ENCODE measurements around the gene CDCP2.
"Not testable (repeated sequence)": the region's sequence is repeated elsewhere in the genome, so short reads cannot be mapped to it uniquely, and the experiment has no call there.

Gene CDCP2

GRCh38 chr1:54112705-54113368 is 40.0 kb downstream of the CDCP2 start:
- DNase-seq, result no peak

GRCh38 chr1:54112027-54112426 is 40.8 kb downstream of the CDCP2 start:
- no peak for DNase-seq

- no peak for DNase-seq
Measured at GRCh38 chr1:54111624-54112023, 41.2 kb downstream of the CDCP2 start.

- peak in 1 of 2 experiments; percentile 42 for DNase-seq
Measured at GRCh38 chr1:54110996-54111395, 41.8 kb downstream of the CDCP2 start.

- no peak for DNase-seq
Measured at GRCh38 chr1:54109129-54110090, 43.4 kb downstream of the CDCP2 start.

- DNase-seq, result no peak
Measured at GRCh38 chr1:54108156-54108555, 44.6 kb downstream of the CDCP2 start.

- no peak for DNase-seq
Measured at GRCh38 chr1:54107131-54107530, 45.7 kb downstream of the CDCP2 start.

GRCh38 chr1:54105736-54106269 is 47.0 kb downstream of the CDCP2 start:
- DNase-seq, result no peak

- no peak for DNase-seq
Measured at GRCh38 chr1:54105080-54105479, 47.7 kb downstream of the CDCP2 start.

- not testable (repeated sequence) for DNase-seq
Measured at GRCh38 chr1:54104613-54105012, 48.2 kb downstream of the CDCP2 start.

- no peak for DNase-seq
Measured at GRCh38 chr1:54103414-54103813, 49.4 kb downstream of the CDCP2 start.

GRCh38 chr1:54100500-54100899 is 52.3 kb downstream of the CDCP2 start:
- no peak for DNase-seq

GRCh38 chr1:54099061-54099610 is 53.7 kb downstream of the CDCP2 start:
- DNase-seq, result no peak

GRCh38 chr1:54096877-54097240 is 55.9 kb downstream of the CDCP2 start:
- DNase-seq, result no peak

- no peak for DNase-seq
Measured at GRCh38 chr1:54096227-54096876, 56.4 kb downstream of the CDCP2 start.

- DNase-seq, result no peak
Measured at GRCh38 chr1:54095546-54096226, 57.1 kb downstream of the CDCP2 start.

- not testable (repeated sequence) for DNase-seq
Measured at GRCh38 chr1:54094730-54095105, 58.1 kb downstream of the CDCP2 start.

GRCh38 chr1:54094001-54094729 is 58.6 kb downstream of the CDCP2 start:
- DNase-seq, result no peak

GRCh38 chr1:54091666-54092065 is 61.1 kb downstream of the CDCP2 start:
- DNase-seq, result no peak

GRCh38 chr1:54088385-54088784 is 64.4 kb downstream of the CDCP2 start:
- no peak for DNase-seq

GRCh38 chr1:54086754-54087153 is 66.0 kb downstream of the CDCP2 start:
- no peak for DNase-seq

- no peak for DNase-seq
Measured at GRCh38 chr1:54084794-54085193, 68.0 kb downstream of the CDCP2 start.
